Measurements from ENCODE around the gene ZC3H8.

DNA sequence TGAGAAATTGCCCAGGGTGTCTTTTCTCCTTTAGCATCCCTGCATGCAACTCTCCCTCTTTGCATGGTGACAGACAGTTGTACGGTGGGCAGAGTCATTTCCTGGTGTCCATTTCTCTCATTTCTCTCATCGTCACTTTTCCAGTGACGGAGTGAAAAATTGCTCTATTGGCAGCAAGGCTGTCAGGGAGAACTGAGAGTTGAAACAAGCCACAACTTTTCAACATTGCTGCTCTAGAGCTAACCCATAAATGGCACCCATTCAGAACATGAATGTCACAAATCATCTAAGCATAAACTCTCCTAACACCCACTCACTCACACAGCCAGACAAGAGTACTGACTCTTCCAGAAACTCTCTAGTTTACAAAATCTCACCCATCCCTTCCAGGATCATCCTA is 55.7 kb downstream of the ZC3H8 start:
- no peak for TF ChIP-seq EZH2phosphoT487 (IDR thresholded peaks at IDR 0.05; ENCODE audit: insufficient read depth, low read depth)
- no peak for TF ChIP-seq EZH2 (IDR thresholded peaks at IDR 0.05; ENCODE audit: insufficient read depth, poor library complexity, severe bottlenecking)
